WTC11 (cell line): Measurements from ENCODE around the gene CEP120. TPM values are rescaled to one million over a fixed set of nuclear protein-coding genes. Genes with fewer than 3 reads are reported as not detected.

Source experiments
- ATAC-seq: fragments of 200-7000 bp; cut with Tn5 transposase; 2 replicates; pipeline ENCODE4 v1.10.0; 2021; ENCODE audit warnings: mild to moderate bottlenecking, moderate library complexity
- CTCF ChIA-PET: fragments of 300-600 bp; sonication (Branson Sonifier 250); formaldehyde crosslinking; loops from one replicate; lab custom pipeline; 2021; ENCODE audit warnings: antibody characterized with exemption; lab: Charles Lee
- POLR2A ChIA-PET: fragments of 350-600 bp; sonication (Branson Sonifier 250); formaldehyde crosslinking; loops from one replicate; lab custom pipeline; 2021; ENCODE audit warnings: antibody characterized with exemption; lab: Charles Lee
- DNase-seq: peaks from one replicate; pipeline ENCODE4 v3.0.0; 2021; ENCODE audit warnings: low spot score
- H3K27ac Mint-ChIP-seq: 2 replicates; pipeline ENCODE4 v1.8.0; 2021; ENCODE audit warnings: mixed read lengths
- H3K27me3 Mint-ChIP-seq: 2 replicates; pipeline ENCODE4 v1.8.0; 2021; ENCODE audit warnings: low read depth, mild to moderate bottlenecking, moderate library complexity, mixed read lengths
- H3K36me3 Mint-ChIP-seq: 2 replicates; pipeline ENCODE4 v1.8.0; 2021; ENCODE audit warnings: mixed read lengths
- H3K4me1 Mint-ChIP-seq: 2 replicates; pipeline ENCODE4 v1.8.0; 2022; ENCODE audit warnings: mixed read lengths
- H3K4me3 Mint-ChIP-seq: 2 replicates; pipeline ENCODE4 v1.8.0; 2021; ENCODE audit warnings: mild to moderate bottlenecking, moderate library complexity, mixed read lengths
- H3K9me3 Mint-ChIP-seq: 2 replicates; pipeline ENCODE4 v1.8.0; 2021; ENCODE audit warnings: mixed read lengths
- AR ChIP-seq: fragments of 250-450 bp; sonication (Bioruptor Pico); IDR thresholded peaks from 2 replicates; pipeline ENCODE4 v1.9.0; 2021; ENCODE audit warnings: mild to moderate bottlenecking
- CDX4 ChIP-seq: fragments of 250-450 bp; sonication (Bioruptor Pico); IDR thresholded peaks from 2 replicates; pipeline ENCODE4 v1.9.0; 2021; ENCODE audit warnings: moderate library complexity, mild to moderate bottlenecking, inconsistent platforms, borderline replicate concordance
- EMX1 ChIP-seq: fragments of 250-450 bp; sonication (Bioruptor Pico); IDR thresholded peaks from 2 replicates; pipeline ENCODE4 v1.8.0; 2021; ENCODE audit warnings: mild to moderate bottlenecking
- HMGXB4 ChIP-seq: sonication (generic); formaldehyde crosslinking; IDR thresholded peaks from 2 replicates; pipeline ENCODE4 v1.8.1; 2023; ENCODE audit warnings: mild to moderate bottlenecking, moderate library complexity, missing genetic modification reagents
- IRF1 ChIP-seq: sonication (generic); formaldehyde crosslinking; IDR thresholded peaks from 2 replicates; pipeline ENCODE4 v1.8.0; 2023; ENCODE audit warnings: missing genetic modification reagents
- MLX ChIP-seq: sonication (generic); formaldehyde crosslinking; IDR thresholded peaks from 2 replicates; pipeline ENCODE4 v1.8.1; 2023; ENCODE audit warnings: mild to moderate bottlenecking, missing genetic modification reagents, moderate library complexity
- MYBL2 ChIP-seq: sonication (generic); formaldehyde crosslinking; IDR thresholded peaks from 2 replicates; pipeline ENCODE4 v1.8.1; 2023; ENCODE audit warnings: mild to moderate bottlenecking, moderate library complexity, missing genetic modification reagents
- NFATC4 ChIP-seq: fragments of 250-450 bp; sonication (Bioruptor Pico); IDR thresholded peaks from 2 replicates; pipeline ENCODE4 v1.9.0; 2021; ENCODE audit warnings: mild to moderate bottlenecking
- NR1H2 ChIP-seq: sonication (generic); formaldehyde crosslinking; IDR thresholded peaks from 2 replicates; pipeline ENCODE4 v1.9.0; 2021; ENCODE audit warnings: mild to moderate bottlenecking, moderate library complexity, missing genetic modification reagents
- NR2C2 ChIP-seq: sonication (generic); formaldehyde crosslinking; IDR thresholded peaks from 2 replicates; pipeline ENCODE4 v1.8.0; 2022; ENCODE audit warnings: mild to moderate bottlenecking, missing genetic modification reagents
- NR3C1 ChIP-seq: sonication (generic); formaldehyde crosslinking; conservative IDR thresholded peaks from 2 replicates; pipeline ENCODE4 v1.8.1; 2023; ENCODE audit warnings: low read depth, mild to moderate bottlenecking, missing genetic modification reagents
- SMAD3 ChIP-seq: sonication (generic); formaldehyde crosslinking; IDR thresholded peaks from 2 replicates; pipeline ENCODE4 v1.8.0; 2022; ENCODE audit warnings: missing genetic modification reagents, mild to moderate bottlenecking, borderline replicate concordance
- STAT6 ChIP-seq: sonication (generic); formaldehyde crosslinking; conservative IDR thresholded peaks from 2 replicates; pipeline ENCODE4 v1.8.1; 2023; ENCODE audit warnings: mild to moderate bottlenecking, low read depth, missing genetic modification reagents, moderate library complexity
- TCF7 ChIP-seq: sonication (generic); formaldehyde crosslinking; IDR thresholded peaks from 2 replicates; pipeline ENCODE4 v1.8.0; 2022; ENCODE audit warnings: mild to moderate bottlenecking, low read depth, missing genetic modification reagents, moderate library complexity
- USF1 ChIP-seq: sonication (generic); formaldehyde crosslinking; IDR thresholded peaks from 2 replicates; pipeline ENCODE4 v1.8.0; 2022; ENCODE audit warnings: mild to moderate bottlenecking, missing genetic modification reagents
- ZNF121 ChIP-seq: sonication (generic); formaldehyde crosslinking; IDR thresholded peaks from 2 replicates; pipeline ENCODE4 v1.8.0; 2023; ENCODE audit warnings: missing genetic modification reagents
- ZNF263 ChIP-seq: sonication (generic); formaldehyde crosslinking; IDR thresholded peaks from 2 replicates; pipeline ENCODE4 v1.8.1; 2022; ENCODE audit warnings: low read depth, mild to moderate bottlenecking, moderate library complexity, missing genetic modification reagents
- ZNF423 ChIP-seq: fragments of 250-450 bp; sonication (Bioruptor Pico); IDR thresholded peaks from 2 replicates; pipeline ENCODE4 v2.1.2; 2022; ENCODE audit warnings: mild to moderate bottlenecking, moderate library complexity
- ZNF425 ChIP-seq: fragments of 250-450 bp; sonication (Bioruptor Pico); conservative IDR thresholded peaks from 2 replicates; pipeline ENCODE4 v1.9.0; 2021; ENCODE audit warnings: mild to moderate bottlenecking
- ZNF512 ChIP-seq: sonication (generic); formaldehyde crosslinking; IDR thresholded peaks from 2 replicates; pipeline ENCODE4 v1.8.1; 2022; ENCODE audit warnings: missing genetic modification reagents, borderline replicate concordance
- total RNA-seq: library from RNA; stranded (reverse); gene quantifications from 3 replicates; pipeline ENCODE4 v1.2.3, GENCODE V29; 2021

CEP120 gene
- total RNA-seq, 1 experiment from 2014 or later: 15.2 TPM

- TF ChIP-seq CDX4 (CRISPR knock-in tag) (no peak), HMGXB4 (no peak), MLX (CRISPR knock-in tag) (no peak), STAT6 (no peak), ZNF263 (no peak), ZNF121 (CRISPR knock-in tag) (no peak), NFATC4 (CRISPR knock-in tag) (no peak), USF1 (CRISPR knock-in tag) (no peak), SMAD3 (no peak), NR3C1 (CRISPR knock-in tag) (no peak), IRF1 (no peak), NR2C2 (no peak), ZNF512 (no peak), ZNF423 (CRISPR knock-in tag) (no peak), TCF7 (CRISPR knock-in tag) (no peak)
- Mint-ChIP-seq H3K36me3 (no peaks in the 10 kb centered on the region), H3K4me3 (no peak overlapping the region), H3K4me1 (peaks cover 15% of the 10 kb centered on the region), H3K27ac (no peak overlapping the region), H3K27me3 (peaks cover 6% of the 10 kb centered on the region; the same call in 1 of the 2 replicates), H3K9me3 (no peaks in the 10 kb centered on the region)
- ATAC-seq (no peak), DNase-seq (no peak)
- POLR2A ChIA-PET: no interaction called here
- CTCF ChIA-PET: no interaction called here
Observed at GRCh38 chr5:123439709-123440108, 16.5 kb upstream of the CEP120 start.

- Mint-ChIP-seq H3K9me3 (no peaks in the 10 kb centered on the region), H3K36me3 (no peaks in the 10 kb centered on the region), H3K27ac (no peak overlapping the region), H3K4me1 (peaks cover 12% of the 10 kb centered on the region), H3K4me3 (no peak overlapping the region), H3K27me3 (peaks cover 6% of the 10 kb centered on the region; the same call in 1 of the 2 replicates)
- ChIA-PET POLR2A (no interaction called here), CTCF (interaction anchor here (1.8 kb wide), 1 partner anchor 16 kb away, joined by 6 read pairs; the partner anchor contains the start of gene CEP120)
- no peak for DNase-seq
- ATAC-seq: no peak; the same call in 1 of the 2 replicates
- TF ChIP-seq ZNF425 (CRISPR knock-in tag): no peak
- no peak for TF ChIP-seq EMX1
- no peak for TF ChIP-seq NR1H2 (CRISPR knock-in tag)
- TF ChIP-seq MYBL2: no peak
- TF ChIP-seq ZNF512: no peak
- TF ChIP-seq AR: no peak
Observed at GRCh38 chr5:123438902-123439301, 15.7 kb upstream of the CEP120 start.
